Skin of body (tissue), 2 donors: Measurements from ENCODE around the gene IQCK. TPM values are rescaled to one million over a fixed set of nuclear protein-coding genes. Genes with fewer than 3 reads are reported as not detected.

Experiments
- DNase-seq: peaks from one replicate; lab custom pipeline; 2025; lab: John Stamatoyannopoulos, UW
- total RNA-seq: library from RNA; depleted of rRNA; stranded (reverse); fragments of >200 nt; gene quantifications from one replicate; pipeline ENCODE4 v1.2.3, GENCODE V29; 2014

The IQCK gene
- total RNA-seq, 1 donor from 2014 or later: 11.4 TPM

GRCh38 chr16:19754644-19755036 lies 36.6 kb downstream of the IQCK start:
- no peak for DNase-seq

- no peak for DNase-seq
Measured at GRCh38 chr16:19755268-19755667, 37.2 kb downstream of the IQCK start.

- DNase-seq: no peak
Measured at GRCh38 chr16:19757026-19757425, 39.0 kb downstream of the IQCK start.

GRCh38 chr16:19757762-19758595 lies 39.9 kb downstream of the IQCK start:
- DNase-seq: no peak

- DNase-seq: peak; percentile 50
Measured at GRCh38 chr16:19760356-19761060, 42.4 kb downstream of the IQCK start.

GRCh38 chr16:19765860-19766553 lies 47.9 kb downstream of the IQCK start:
- DNase-seq: no peak

GRCh38 chr16:19766554-19766884 lies 48.4 kb downstream of the IQCK start:
- no peak for DNase-seq

GRCh38 chr16:19766988-19767387 lies 48.9 kb downstream of the IQCK start:
- DNase-seq: no peak

GRCh38 chr16:19767497-19767896 lies 49.4 kb downstream of the IQCK start:
- DNase-seq: no peak

- no peak for DNase-seq
Measured at GRCh38 chr16:19769239-19769638, 51.2 kb downstream of the IQCK start.

GRCh38 chr16:19771040-19771439 lies 53.0 kb downstream of the IQCK start:
- DNase-seq: no peak

GRCh38 chr16:19771796-19772195 lies 53.7 kb downstream of the IQCK start:
- DNase-seq: no peak

GRCh38 chr16:19774024-19774423 lies 56.0 kb downstream of the IQCK start:
- DNase-seq: no peak

GRCh38 chr16:19776147-19776546 lies 58.1 kb downstream of the IQCK start:
- DNase-seq: no peak

GRCh38 chr16:19776565-19776964 lies 58.5 kb downstream of the IQCK start:
- DNase-seq: no peak

- no peak for DNase-seq
Measured at GRCh38 chr16:19780321-19780720, 62.2 kb downstream of the IQCK start.

GRCh38 chr16:19781226-19781625 lies 63.2 kb downstream of the IQCK start:
- DNase-seq: peak; percentile 89

- DNase-seq: peak; percentile 80
Measured at GRCh38 chr16:19783363-19784182, 65.5 kb downstream of the IQCK start.

- no peak for DNase-seq
Measured at GRCh38 chr16:19784183-19784736, 66.2 kb downstream of the IQCK start.

GRCh38 chr16:19785081-19785480 lies 67.0 kb downstream of the IQCK start:
- DNase-seq: no peak

GRCh38 chr16:19785512-19786130 lies 67.5 kb downstream of the IQCK start:
- no peak for DNase-seq
